Measurements from ENCODE around the gene SLC39A9.

- TF ChIP-seq, protein P1, sequence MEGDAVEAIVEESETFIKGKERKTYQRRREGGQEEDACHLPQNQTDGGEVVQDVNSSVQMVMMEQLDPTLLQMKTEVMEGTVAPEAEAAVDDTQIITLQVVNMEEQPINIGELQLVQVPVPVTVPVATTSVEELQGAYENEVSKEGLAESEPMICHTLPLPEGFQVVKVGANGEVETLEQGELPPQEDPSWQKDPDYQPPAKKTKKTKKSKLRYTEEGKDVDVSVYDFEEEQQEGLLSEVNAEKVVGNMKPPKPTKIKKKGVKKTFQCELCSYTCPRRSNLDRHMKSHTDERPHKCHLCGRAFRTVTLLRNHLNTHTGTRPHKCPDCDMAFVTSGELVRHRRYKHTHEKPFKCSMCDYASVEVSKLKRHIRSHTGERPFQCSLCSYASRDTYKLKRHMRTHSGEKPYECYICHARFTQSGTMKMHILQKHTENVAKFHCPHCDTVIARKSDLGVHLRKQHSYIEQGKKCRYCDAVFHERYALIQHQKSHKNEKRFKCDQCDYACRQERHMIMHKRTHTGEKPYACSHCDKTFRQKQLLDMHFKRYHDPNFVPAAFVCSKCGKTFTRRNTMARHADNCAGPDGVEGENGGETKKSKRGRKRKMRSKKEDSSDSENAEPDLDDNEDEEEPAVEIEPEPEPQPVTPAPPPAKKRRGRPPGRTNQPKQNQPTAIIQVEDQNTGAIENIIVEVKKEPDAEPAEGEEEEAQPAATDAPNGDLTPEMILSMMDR (IDR thresholded peaks at IDR 0.05 in 4 of 5, conservative IDR thresholded peaks at IDR 0.05 in 1 of 5) = no peak
- no peak for TF ChIP-seq POLR2A (IDR thresholded peaks at IDR 0.05)
Observed at GRCh38 chr14:69490219-69490918, 91.9 kb downstream of the SLC39A9 start.

Data from gastrocnemius medialis (tissue), 4 donors.